Fibroblast of the aortic adventitia (primary cell): ENCODE data around the gene MYPOP. TPM values are rescaled to one million over a fixed set of nuclear protein-coding genes. Genes with fewer than 3 reads are reported as not detected.
"Not testable (repeated sequence)": the region's sequence is repeated elsewhere in the genome, so short reads cannot be mapped to it uniquely, and the experiment has no call there.

Experiments
- DNase-seq: peaks from one replicate; pipeline ENCODE4 v3.0.0-alpha.2; 2010; ENCODE audit warnings: low read depth
- H3K4me3 ChIP-seq: 2 replicates; pipeline ENCODE4 v1.5.1; 2011; ENCODE audit warnings: low read depth, mild to moderate bottlenecking, control low read depth, low read length, moderate library complexity
- total RNA-seq: library from RNA; depleted of rRNA; stranded (reverse); fragments of >200 nt; gene quantifications from 2 replicates; pipeline ENCODE4 v1.2.3, GENCODE V29; 2012; ENCODE audit warnings: low replicate concordance
- TF ChIP-seq, protein P1 (sequence below): IDR thresholded peaks from 2 replicates; pipeline ENCODE4 v1.5.1; 2011; ENCODE audit warnings: mild to moderate bottlenecking, low read length, control low read depth, inconsistent platforms; ENCODE audit not compliant: insufficient read depth

Gene MYPOP
- total RNA-seq, 1 donor, result 2.4 TPM

DNA sequence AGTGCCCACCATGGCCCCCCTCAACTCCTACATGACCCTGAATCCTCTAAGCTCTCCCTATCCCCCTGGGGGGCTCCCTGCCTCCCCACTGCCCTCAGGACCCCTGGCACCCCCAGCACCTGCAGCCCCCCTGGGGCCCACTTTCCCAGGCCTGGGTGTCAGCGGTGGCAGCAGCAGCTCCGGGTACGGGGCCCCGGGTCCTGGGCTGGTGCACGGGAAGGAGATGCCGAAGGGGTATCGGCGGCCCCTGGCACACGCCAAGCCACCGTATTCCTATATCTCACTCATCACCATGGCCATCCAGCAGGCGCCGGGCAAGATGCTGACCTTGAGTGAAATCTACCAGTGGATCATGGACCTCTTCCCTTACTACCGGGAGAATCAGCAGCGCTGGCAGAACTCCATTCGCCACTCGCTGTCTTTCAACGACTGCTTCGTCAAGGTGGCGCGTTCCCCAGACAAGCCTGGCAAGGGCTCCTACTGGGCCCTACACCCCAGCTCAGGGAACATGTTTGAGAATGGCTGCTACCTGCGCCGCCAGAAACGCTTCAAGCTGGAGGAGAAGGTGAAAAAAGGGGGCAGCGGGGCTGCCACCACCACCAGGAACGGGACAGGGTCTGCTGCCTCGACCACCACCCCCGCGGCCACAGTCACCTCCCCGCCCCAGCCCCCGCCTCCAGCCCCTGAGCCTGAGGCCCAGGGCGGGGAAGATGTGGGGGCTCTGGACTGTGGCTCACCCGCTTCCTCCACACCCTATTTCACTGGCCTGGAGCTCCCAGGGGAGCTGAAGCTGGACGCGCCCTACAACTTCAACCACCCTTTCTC lies 30.1 kb downstream of the MYPOP start:
- TF ChIP-seq, protein P1, sequence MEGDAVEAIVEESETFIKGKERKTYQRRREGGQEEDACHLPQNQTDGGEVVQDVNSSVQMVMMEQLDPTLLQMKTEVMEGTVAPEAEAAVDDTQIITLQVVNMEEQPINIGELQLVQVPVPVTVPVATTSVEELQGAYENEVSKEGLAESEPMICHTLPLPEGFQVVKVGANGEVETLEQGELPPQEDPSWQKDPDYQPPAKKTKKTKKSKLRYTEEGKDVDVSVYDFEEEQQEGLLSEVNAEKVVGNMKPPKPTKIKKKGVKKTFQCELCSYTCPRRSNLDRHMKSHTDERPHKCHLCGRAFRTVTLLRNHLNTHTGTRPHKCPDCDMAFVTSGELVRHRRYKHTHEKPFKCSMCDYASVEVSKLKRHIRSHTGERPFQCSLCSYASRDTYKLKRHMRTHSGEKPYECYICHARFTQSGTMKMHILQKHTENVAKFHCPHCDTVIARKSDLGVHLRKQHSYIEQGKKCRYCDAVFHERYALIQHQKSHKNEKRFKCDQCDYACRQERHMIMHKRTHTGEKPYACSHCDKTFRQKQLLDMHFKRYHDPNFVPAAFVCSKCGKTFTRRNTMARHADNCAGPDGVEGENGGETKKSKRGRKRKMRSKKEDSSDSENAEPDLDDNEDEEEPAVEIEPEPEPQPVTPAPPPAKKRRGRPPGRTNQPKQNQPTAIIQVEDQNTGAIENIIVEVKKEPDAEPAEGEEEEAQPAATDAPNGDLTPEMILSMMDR, result no peak
- H3K4me3 ChIP-seq, result no peak overlapping the region
- no peak for DNase-seq

DNA sequence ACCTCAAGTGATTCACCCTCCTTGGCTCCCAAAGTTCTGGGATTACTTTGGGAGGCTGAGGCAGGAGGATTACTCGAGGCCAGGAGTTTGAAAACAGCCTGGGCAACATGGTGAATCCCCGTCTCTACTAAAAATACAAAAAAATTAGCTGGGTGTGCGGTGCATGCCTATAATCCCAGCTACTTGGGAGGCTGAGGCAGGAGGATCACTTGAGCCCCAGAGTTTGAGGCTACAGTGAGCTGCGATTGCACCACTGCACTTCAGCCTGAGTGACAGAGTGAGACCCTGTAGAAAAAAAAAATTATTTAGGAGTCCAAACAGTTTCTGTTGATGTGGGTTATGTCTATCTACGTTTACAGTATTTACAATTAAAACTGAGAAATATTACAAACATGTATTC lies 31.6 kb downstream of the MYPOP start:
- no peak overlapping the region for H3K4me3 ChIP-seq
- TF ChIP-seq, protein P1, result no peak
- no peak for DNase-seq

DNA sequence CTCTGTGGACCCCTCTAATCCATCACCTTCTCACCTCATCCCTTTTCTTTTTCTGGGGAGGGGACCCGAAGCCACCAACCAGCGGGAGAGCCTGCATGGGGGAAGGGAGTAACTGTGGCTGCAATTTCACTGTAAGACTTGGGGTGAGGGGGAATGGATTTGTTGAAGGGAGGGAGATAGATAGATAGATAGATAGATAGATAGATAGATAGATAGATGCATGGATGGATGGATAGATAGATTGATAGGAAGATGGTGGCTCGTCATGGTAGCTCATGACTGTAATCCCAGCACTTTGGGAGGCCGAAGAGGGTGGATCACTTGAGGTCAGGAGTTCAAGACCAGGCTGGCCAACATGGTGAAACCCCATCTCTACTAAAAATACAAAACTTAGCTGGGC lies 35.2 kb downstream of the MYPOP start:
- DNase-seq, H3K4me3 ChIP-seq: not testable (repeated sequence)

DNA sequence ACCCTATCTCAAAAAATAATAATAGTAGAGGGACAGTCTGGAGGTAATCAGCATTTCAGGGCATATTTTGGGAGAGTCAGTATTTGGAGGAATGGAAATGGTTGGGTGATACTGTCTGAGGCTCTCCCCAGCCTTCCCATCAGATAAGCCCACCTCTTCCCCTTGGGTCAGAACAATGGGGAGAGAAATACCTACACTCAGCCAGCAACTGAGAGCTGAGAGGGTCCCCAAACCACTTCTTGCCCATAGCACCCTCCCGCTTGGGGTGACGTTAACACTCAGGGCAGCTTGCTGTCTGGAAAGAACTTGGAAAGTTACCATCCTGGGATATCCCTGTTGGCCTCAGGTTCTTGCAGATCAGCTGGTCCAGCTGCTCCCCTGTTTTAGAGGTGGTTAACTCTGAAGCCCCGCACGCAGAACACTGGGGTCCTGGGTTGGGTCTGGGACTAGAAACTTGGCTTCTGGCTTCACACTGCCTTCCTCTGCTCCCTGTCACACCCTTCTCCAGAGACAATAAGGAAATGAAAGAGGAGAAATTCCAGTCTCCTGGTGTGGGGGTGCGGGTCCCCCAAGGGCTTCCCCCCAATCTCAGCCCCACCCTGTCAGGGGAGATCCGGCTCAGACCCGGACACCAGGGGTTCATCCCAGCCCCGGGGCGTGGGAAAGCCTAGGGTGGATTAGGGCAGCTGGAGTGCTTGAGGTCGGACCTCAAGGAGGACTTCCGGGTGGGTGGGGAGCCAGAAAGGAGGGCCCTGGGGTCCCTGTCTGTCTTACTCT lies 35.8 kb downstream of the MYPOP start:
- TF ChIP-seq, protein P1, result no peak
- no peak for DNase-seq
- H3K4me3 ChIP-seq, result no peak overlapping the region

DNA sequence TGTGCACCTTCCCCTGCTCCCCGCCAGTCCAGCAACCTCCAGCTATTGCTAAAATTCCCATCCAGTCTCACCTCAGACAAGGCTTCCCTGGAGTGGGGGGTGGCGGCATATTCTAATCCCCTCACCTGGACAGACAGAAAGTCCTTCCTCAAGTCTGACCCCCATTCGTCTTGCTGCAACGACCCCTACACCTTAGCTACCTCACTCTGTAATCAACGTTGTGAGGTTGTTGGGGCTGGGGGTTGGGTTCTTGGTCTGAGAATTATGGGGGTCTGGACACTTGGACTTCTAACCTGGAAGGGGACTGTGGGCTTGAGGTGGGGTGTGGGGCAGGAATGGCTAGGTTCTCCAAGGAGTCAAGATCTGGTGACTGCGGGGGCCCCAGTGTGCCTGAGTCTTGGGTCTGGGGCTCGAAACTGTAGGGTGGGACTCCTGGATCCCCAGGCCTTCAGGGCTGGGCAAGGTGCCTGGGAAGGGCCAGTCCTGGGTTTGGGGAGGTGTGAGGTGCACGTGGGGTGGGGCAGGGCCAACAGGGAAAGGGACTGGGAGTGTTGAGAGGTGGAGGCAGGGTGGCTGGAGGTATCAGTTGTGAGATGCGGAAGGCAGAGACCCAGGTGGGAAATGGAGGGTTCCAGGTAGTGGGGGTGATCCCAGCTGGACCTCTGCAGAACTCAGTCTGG lies 37.0 kb downstream of the MYPOP start:
- no peak for DNase-seq
- TF ChIP-seq, protein P1, result no peak
- no peak overlapping the region for H3K4me3 ChIP-seq

DNA sequence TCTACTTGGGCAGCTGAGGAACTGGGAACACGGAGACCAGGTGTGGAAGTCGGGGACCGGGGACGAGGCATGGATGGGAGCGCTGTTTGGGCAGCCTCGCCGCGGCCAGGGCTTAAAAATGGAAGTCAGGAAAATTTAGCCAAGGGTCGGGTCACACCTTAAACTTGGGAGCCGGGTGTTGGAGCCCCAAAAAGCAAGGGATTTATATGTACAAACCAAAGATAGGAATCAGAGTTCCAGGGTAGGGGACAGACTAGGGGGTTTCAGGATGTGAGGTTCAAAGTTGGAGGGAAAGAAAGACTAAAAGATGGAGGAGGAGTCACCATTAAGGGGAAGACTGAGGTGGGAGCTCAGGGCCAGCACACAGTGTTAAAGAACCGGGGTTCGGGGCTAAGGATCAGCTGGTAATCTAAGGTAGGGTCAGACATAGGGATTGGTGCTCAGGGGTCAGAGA lies 37.8 kb downstream of the MYPOP start:
- H3K4me3 ChIP-seq, result no peak overlapping the region
- TF ChIP-seq, protein P1, result no peak
- no peak for DNase-seq
